Ovary (tissue), 3 donors: Measurements from ENCODE around the gene NCS1.

ENCODE experiments used
- CTCF ChIP-seq, 3 donors: fragments of 450-650 bp in 2 of 3; fragments of 200-600 bp in 1 of 3; IDR thresholded peaks; one replicate each; pipeline versions ENCODE4 v1.5.1 to v1.8.0; 2016 to 2022; ENCODE audit warnings: antibody characterized with exemption in 3 of 3, mild to moderate bottlenecking in 1 of 3
- POLR2A ChIP-seq: fragments of 450-650 bp; IDR thresholded peaks from one replicate; pipeline ENCODE4 v1.6.1; 2017; ENCODE audit warnings: antibody characterized with exemption, mild to moderate bottlenecking, moderate library complexity
- donor health status: DM: no; HTN: no; CAD: no.

GRCh38 chr9:130262771-130263170 lies 90.6 kb downstream of the NCS1 start:
- no peak for TF ChIP-seq CTCF (IDR thresholded peaks at IDR 0.05)
- no peak for TF ChIP-seq POLR2A
